Osteocyte (in vitro differentiated cells): ENCODE data around the gene AMIGO3. TPM values are rescaled to one million over a fixed set of nuclear protein-coding genes. Genes with fewer than 3 reads are reported as not detected.

Source experiments
- DNase-seq: peaks from one replicate; pipeline ENCODE4 v3.0.0; 2021; ENCODE audit warnings: mixed read lengths; ENCODE audit not compliant: unreplicated experiment; ENCODE audit errors: extremely low spot score
- H3K27ac Mint-ChIP-seq: one replicate; pipeline ENCODE4 v1.8.0; 2021; ENCODE audit warnings: mild to moderate bottlenecking, mixed read lengths; ENCODE audit not compliant: unreplicated experiment
- H3K27me3 Mint-ChIP-seq: one replicate; pipeline ENCODE4 v1.8.0; 2021; ENCODE audit warnings: mixed read lengths; ENCODE audit not compliant: unreplicated experiment
- H3K36me3 Mint-ChIP-seq: one replicate; pipeline ENCODE4 v1.8.0; 2021; ENCODE audit warnings: mixed read lengths; ENCODE audit not compliant: unreplicated experiment
- H3K4me1 Mint-ChIP-seq: one replicate; pipeline ENCODE4 v1.8.0; 2021; ENCODE audit warnings: mixed read lengths; ENCODE audit not compliant: unreplicated experiment
- H3K4me3 Mint-ChIP-seq: one replicate; pipeline ENCODE4 v1.8.0; 2021; ENCODE audit warnings: mild to moderate bottlenecking, moderate library complexity, mixed read lengths; ENCODE audit not compliant: unreplicated experiment
- H3K9me3 Mint-ChIP-seq: one replicate; pipeline ENCODE4 v1.8.0; 2021; ENCODE audit warnings: mixed read lengths; ENCODE audit not compliant: unreplicated experiment
- CTCF ChIP-seq: fragments of 200-600 bp; sonication (generic); IDR thresholded peaks from 2 replicates; pipeline ENCODE4 v1.5.0; 2021; ENCODE audit warnings: antibody characterized with exemption, mild to moderate bottlenecking, moderate library complexity
- total RNA-seq: library from RNA; stranded (reverse); gene quantifications from 2 replicates; pipeline ENCODE4 v1.2.1, GENCODE V29; 2021

The AMIGO3 gene
- total RNA-seq, 1 donor from 2014 or later = not detected

DNA sequence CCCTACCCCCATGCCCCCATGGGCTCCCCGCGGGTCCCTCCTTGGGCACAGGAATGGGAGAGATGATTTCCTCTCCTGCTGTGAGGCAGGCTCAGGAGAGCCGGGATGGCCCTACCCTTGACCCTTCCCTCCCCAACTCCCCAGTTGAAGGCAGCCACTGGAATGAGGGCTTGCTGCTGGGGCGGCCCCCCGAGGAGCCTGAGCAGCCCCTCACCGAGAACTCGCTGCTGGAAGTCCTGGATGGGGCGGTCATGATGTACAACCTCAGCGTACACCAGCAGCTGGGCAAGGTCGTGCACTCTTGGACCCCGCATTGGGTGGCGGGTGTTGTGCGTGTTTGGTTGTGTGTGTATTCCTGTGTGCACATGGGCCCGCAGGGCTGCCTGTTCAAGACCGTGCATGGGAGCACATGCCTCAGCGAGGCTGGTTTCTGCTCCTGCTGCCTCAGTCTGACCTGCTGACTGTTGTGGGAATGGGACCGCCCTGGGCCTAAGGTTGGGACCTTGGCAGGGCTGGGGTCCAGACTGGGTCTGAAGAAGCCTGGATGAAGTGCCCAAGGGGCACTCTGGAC lies 14.0 kb downstream of the AMIGO3 start:
- Mint-ChIP-seq H3K36me3 (peaks cover 6% of the 10 kb centered on the region), H3K27ac (no peak overlapping the region)

GRCh38 chr3:49704629-49705028 lies 14.9 kb downstream of the AMIGO3 start:
- Mint-ChIP-seq H3K4me3 (no peak overlapping the region), H3K36me3 (peaks cover 7% of the 10 kb centered on the region), H3K4me1 (no peaks in the 10 kb centered on the region), H3K27me3 (no peaks in the 10 kb centered on the region), H3K27ac (no peak overlapping the region), H3K9me3 (no peaks in the 10 kb centered on the region)
- TF ChIP-seq CTCF = no peak
- no peak for DNase-seq

More for the DNA sequence above, 14.0 kb downstream of the AMIGO3 start:
- H3K4me1 Mint-ChIP-seq = no peaks in the 10 kb centered on the region
- DNase-seq = no peak
- H3K27me3 Mint-ChIP-seq = no peaks in the 10 kb centered on the region
- no peak overlapping the region for H3K4me3 Mint-ChIP-seq
- no peak for TF ChIP-seq CTCF
- no peaks in the 10 kb centered on the region for H3K9me3 Mint-ChIP-seq

DNA sequence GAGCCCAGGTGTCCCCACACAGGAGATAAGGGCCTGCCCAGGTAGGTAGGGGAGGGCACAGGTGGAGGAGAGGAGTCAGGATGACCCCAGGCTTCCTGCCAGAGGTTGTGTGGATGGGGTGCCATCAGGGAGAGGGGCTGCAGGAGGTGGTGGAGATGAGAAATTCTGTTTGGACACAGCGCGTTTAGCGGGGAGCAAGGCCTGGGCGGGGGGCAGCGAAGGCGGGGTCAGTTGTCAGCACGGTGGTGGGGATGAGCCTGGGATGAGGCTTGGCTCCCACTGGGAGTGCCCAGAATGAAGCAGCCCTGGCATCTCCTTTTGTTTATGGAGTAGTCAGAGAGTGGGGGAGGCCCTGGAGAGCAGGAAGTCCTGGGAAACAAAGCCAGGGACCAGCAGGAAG lies 15.5 kb downstream of the AMIGO3 start:
- Mint-ChIP-seq H3K4me3 (no peak overlapping the region), H3K27ac (no peak overlapping the region), H3K27me3 (no peaks in the 10 kb centered on the region), H3K36me3 (peaks cover 8% of the 10 kb centered on the region), H3K9me3 (no peaks in the 10 kb centered on the region), H3K4me1 (peaks cover 3% of the 10 kb centered on the region)
- TF ChIP-seq CTCF = no peak
- DNase-seq = no peak

DNA sequence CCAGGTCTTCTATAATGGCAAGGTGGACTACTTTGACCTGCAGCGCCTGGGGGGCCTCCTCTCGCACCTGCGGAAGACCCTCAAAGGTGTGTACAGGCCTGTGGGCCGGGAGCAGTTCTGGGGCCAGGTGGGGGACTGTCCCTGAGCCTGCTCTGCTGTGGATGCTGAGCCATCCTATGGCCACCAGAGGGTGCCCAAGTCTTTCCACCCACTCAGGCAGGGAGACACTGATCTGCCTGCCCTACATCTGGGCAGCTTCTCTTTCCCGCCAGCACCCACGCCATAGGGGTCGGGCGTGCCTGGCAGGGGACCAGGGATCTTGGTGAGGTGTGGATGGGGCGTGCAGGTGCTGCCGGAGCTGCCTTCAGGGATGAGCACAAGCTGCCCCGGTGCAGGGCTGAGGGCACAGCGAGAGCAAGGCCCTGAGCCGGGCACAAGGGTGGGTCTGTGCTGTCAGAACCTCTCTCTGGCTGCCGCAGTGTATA lies 16.0 kb downstream of the AMIGO3 start:
- no peak for DNase-seq
- peak; percentile 84 for TF ChIP-seq CTCF

DNA sequence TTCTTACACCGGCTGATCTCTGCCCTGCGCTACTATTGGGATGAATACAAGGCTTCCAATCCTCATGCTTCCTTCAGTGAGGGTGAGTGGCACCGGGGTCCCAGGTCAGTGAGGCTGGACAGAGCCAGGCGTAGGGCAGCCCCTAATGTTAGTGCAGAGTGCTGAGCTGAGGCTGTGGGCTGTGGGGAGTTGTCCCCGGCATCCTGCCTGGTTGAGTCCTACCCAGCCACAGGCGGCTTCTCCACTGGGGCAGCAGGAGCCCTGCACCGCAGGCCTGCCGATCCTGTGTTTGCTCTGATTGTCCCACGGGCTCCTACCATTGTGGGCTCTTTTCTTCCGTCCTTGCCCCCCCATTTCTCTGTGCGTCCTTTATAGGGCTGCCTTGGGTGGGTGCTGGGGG lies 16.8 kb downstream of the AMIGO3 start:
- no peak for DNase-seq
- H3K27me3 Mint-ChIP-seq = no peaks in the 10 kb centered on the region
- no peak overlapping the region for H3K4me3 Mint-ChIP-seq
- H3K36me3 Mint-ChIP-seq = peaks cover 10% of the 10 kb centered on the region
- no peak overlapping the region for H3K27ac Mint-ChIP-seq
- no peak for TF ChIP-seq CTCF
- no peaks in the 10 kb centered on the region for H3K9me3 Mint-ChIP-seq
- H3K4me1 Mint-ChIP-seq = peaks cover 5% of the 10 kb centered on the region

More for the DNA sequence above, 16.0 kb downstream of the AMIGO3 start:
- Mint-ChIP-seq H3K27me3 (no peaks in the 10 kb centered on the region), H3K9me3 (no peaks in the 10 kb centered on the region), H3K36me3 (peaks cover 10% of the 10 kb centered on the region), H3K4me3 (no peak overlapping the region), H3K4me1 (peaks cover 5% of the 10 kb centered on the region), H3K27ac (no peak overlapping the region)
